OCI-LY7 (cell line): ENCODE data around the gene ARHGAP26. TPM values are rescaled to one million over a fixed set of nuclear protein-coding genes. Genes with fewer than 3 reads are reported as not detected.
A peak's percentile ranks its signal among the peaks of the same experiment; 100 is the strongest.

ENCODE experiments used
- BruUV-seq: library from RNA; stranded (reverse); fragments of 400-500 nt; replicated peaks from 2 replicates; lab custom pipeline; 2021; lab: Mats Ljungman, UMichigan
- CTCF ChIA-PET: fragments of 300-600 bp; sonication (Branson Sonifier 250); formaldehyde crosslinking; loops from one replicate; lab custom pipeline; 2022; ENCODE audit warnings: antibody characterized with exemption; ENCODE audit not compliant: unreplicated experiment; lab: Charles Lee
- POLR2A ChIA-PET: fragments of 300-600 bp; sonication (Branson Sonifier 250); formaldehyde crosslinking; loops from one replicate; lab custom pipeline; 2022; ENCODE audit warnings: antibody characterized with exemption; lab: Charles Lee
- DNase-seq: peaks from one replicate; pipeline ENCODE4 v3.0.0-alpha.2; 2015; ENCODE audit warnings: low spot score
- H2AFZ ChIP-seq: fragments of 200-600 bp; sonication (generic), shearing (Covaris generic); 2 replicates; pipeline ENCODE4 v1.6.1; 2014; ENCODE audit warnings: mild to moderate bottlenecking, antibody characterized with exemption, low read length, moderate library complexity
- H3K27ac ChIP-seq: fragments of 200-600 bp; sonication (generic); 2 replicates; pipeline ENCODE4 v1.5.1; 2014; ENCODE audit warnings: mixed run types, low read depth, mild to moderate bottlenecking, moderate library complexity, low read length, inconsistent platforms; ENCODE audit not compliant: poor library complexity, severe bottlenecking
- H3K36me3 ChIP-seq: fragments of 200-600 bp; sonication (generic); 2 replicates; pipeline ENCODE4 v1.6.1; 2014; ENCODE audit warnings: mild to moderate bottlenecking, antibody characterized with exemption, low read length, moderate library complexity, mixed read lengths; ENCODE audit not compliant: insufficient read depth
- H3K4me1 ChIP-seq: fragments of 200-600 bp; sonication (generic); 2 replicates; pipeline ENCODE4 v1.5.1; 2014; ENCODE audit warnings: mild to moderate bottlenecking, low read length; ENCODE audit not compliant: insufficient read depth, poor library complexity, severe bottlenecking
- H3K4me2 ChIP-seq: fragments of 200-600 bp; sonication (generic); 2 replicates; pipeline ENCODE4 v1.6.1; 2014; ENCODE audit warnings: mild to moderate bottlenecking, low read length
- H3K4me3 ChIP-seq: fragments of 200-600 bp; sonication (generic); 2 replicates; pipeline ENCODE4 v1.5.1; 2014; ENCODE audit warnings: mild to moderate bottlenecking, low read depth, low read length; ENCODE audit not compliant: poor library complexity, severe bottlenecking
- H3K79me2 ChIP-seq: fragments of 200-600 bp; sonication (generic); 2 replicates; pipeline ENCODE4 v1.6.1; 2016; ENCODE audit warnings: low read depth, mild to moderate bottlenecking, low read length, moderate library complexity, mixed read lengths; ENCODE audit not compliant: insufficient read depth
- H3K9me2 ChIP-seq: fragments of 200-600 bp; sonication (generic); 2 replicates; pipeline ENCODE4 v1.6.1; 2016; ENCODE audit warnings: mild to moderate bottlenecking, low read length, mixed read lengths; ENCODE audit not compliant: insufficient read depth
- H3K9me3 ChIP-seq: fragments of 200-600 bp; sonication (generic); 2 replicates; pipeline ENCODE4 v1.6.1; 2014; ENCODE audit warnings: mild to moderate bottlenecking, mixed run types, low read length, mixed read lengths
- H4K20me1 ChIP-seq: fragments of 200-600 bp; sonication (generic); 2 replicates; pipeline ENCODE4 v1.6.1; 2014; ENCODE audit warnings: mild to moderate bottlenecking, antibody characterized with exemption, low read length, moderate library complexity, mixed read lengths; ENCODE audit not compliant: insufficient read depth
- CTCF ChIP-seq: fragments of 200-600 bp; sonication (generic); conservative IDR thresholded peaks from 2 replicates; pipeline ENCODE4 v1.5.1; 2014; ENCODE audit warnings: mild to moderate bottlenecking, antibody characterized with exemption, low read length, moderate library complexity, mixed read lengths
- EZH2phosphoT487 ChIP-seq: fragments of 200-600 bp; sonication (generic); IDR thresholded peaks from 2 replicates; pipeline ENCODE4 v1.6.1; 2018; ENCODE audit warnings: low read depth, borderline replicate concordance, mild to moderate bottlenecking, mixed run types, antibody characterized with exemption, low read length, moderate library complexity, mixed read lengths
- intact Hi-C: fragments of 100-400 bp; cut with micrococcal nuclease; formaldehyde crosslinking; loops from one replicate; pipeline ENCODE4 v1.10.0; 2022; ENCODE audit not compliant: unreplicated experiment
- total RNA-seq, 2 experiments: library from RNA; depleted of rRNA in 1 of 2; stranded (reverse); fragments of >200 nt in 1 of 2; shearing (Covaris generic) in 1 of 2; gene quantifications; 2 replicates each; pipeline ENCODE4 v1.2.3, GENCODE V29; 2014 to 2022

ARHGAP26 gene
- total RNA-seq, 2 experiments from 2014 or later, result 7.0 to 19.1 TPM

GRCh38 chr5:142878111-142878510 is 107.9 kb downstream of the ARHGAP26 start:
- TF ChIP-seq CTCF (no peak), EZH2phosphoT487 (no peak)
- no peak overlapping the region for H3K4me3 ChIP-seq
- ChIA-PET CTCF (no interaction called here), POLR2A (no interaction called here)
- H3K9me2 ChIP-seq, result no peaks in the 10 kb centered on the region
- no peak overlapping the region for H3K27ac ChIP-seq
- intact Hi-C loops, result no loop called here
- H3K36me3 ChIP-seq, result no peaks in the 10 kb centered on the region
- H3K4me2 ChIP-seq, result no peak overlapping the region
- no peaks in the 10 kb centered on the region for H3K79me2 ChIP-seq
- BruUV-seq, result no TSS peak
- DNase-seq, result no peak
- H2AFZ ChIP-seq, result no peak overlapping the region
- no peaks in the 10 kb centered on the region for H3K4me1 ChIP-seq
- no peaks in the 10 kb centered on the region; the same call in 1 of the 2 replicates for H4K20me1 ChIP-seq
- H3K9me3 ChIP-seq, result no peaks in the 10 kb centered on the region

- Histone ChIP-seq H3K79me2 (no peaks in the 10 kb centered on the region), H3K9me3 (no peaks in the 10 kb centered on the region), H2AFZ (no peak overlapping the region), H3K4me2 (no peak overlapping the region), H3K9me2 (no peaks in the 10 kb centered on the region), H4K20me1 (no peaks in the 10 kb centered on the region; the same call in 1 of the 2 replicates), H3K4me1 (no peaks in the 10 kb centered on the region), H3K27ac (no peak overlapping the region), H3K4me3 (no peak overlapping the region), H3K36me3 (no peaks in the 10 kb centered on the region)
- DNase-seq, result no peak
- POLR2A ChIA-PET, result interaction anchor here (1.4 kb wide), 1 partner anchor 11 kb away, joined by 3 read pairs; no protein-coding TSS in a partner anchor
- CTCF ChIA-PET, result interaction anchor here (2.0 kb wide), 1 partner anchor 131 kb away, joined by 7 read pairs; no protein-coding TSS in a partner anchor
- no TSS peak for BruUV-seq
- TF ChIP-seq EZH2phosphoT487, result no peak
- no peak for TF ChIP-seq CTCF
- intact Hi-C loops, result no loop called here
Observed at GRCh38 chr5:142878638-142879037, 108.5 kb downstream of the ARHGAP26 start.

- Histone ChIP-seq H3K79me2 (no peaks in the 10 kb centered on the region), H3K27ac (no peak overlapping the region), H3K9me3 (no peaks in the 10 kb centered on the region), H3K4me2 (no peak overlapping the region), H3K9me2 (no peaks in the 10 kb centered on the region), H3K36me3 (no peaks in the 10 kb centered on the region), H3K4me3 (no peak overlapping the region), H3K4me1 (no peaks in the 10 kb centered on the region), H4K20me1 (no peaks in the 10 kb centered on the region; the same call in 1 of the 2 replicates), H2AFZ (no peak overlapping the region)
- DNase-seq, result peak; percentile 23
- TF ChIP-seq CTCF (no peak), EZH2phosphoT487 (no peak)
- ChIA-PET POLR2A (interaction anchor here (1.3 kb wide), 1 partner anchor 173 kb away, joined by 4 read pairs; no protein-coding TSS in a partner anchor), CTCF (no interaction called here)
- intact Hi-C loops, result loop anchor here (5.0 kb wide), 1 partner anchor 224 kb away; no protein-coding TSS in a partner anchor
- no TSS peak for BruUV-seq
Observed at GRCh38 chr5:142881076-142881783, 111.1 kb downstream of the ARHGAP26 start.
